Neural cell (in vitro differentiated cells): ENCODE data around the gene RSU1. TPM values are rescaled to one million over a fixed set of nuclear protein-coding genes. Genes with fewer than 3 reads are reported as not detected.

ENCODE experiments used
- H2AFZ ChIP-seq: fragments of 200-600, 300-800 bp; sonication (generic), shearing (Covaris generic); 2 replicates; pipeline ENCODE4 v1.6.0; 2014; ENCODE audit warnings: low read depth, mild to moderate bottlenecking, antibody characterized with exemption, low read length, moderate library complexity
- H3F3A ChIP-seq: fragments of 200-600 bp; shearing (Covaris generic); 2 replicates; pipeline ENCODE4 v1.6.1; 2016; ENCODE audit warnings: mild to moderate bottlenecking, moderate library complexity, mixed read lengths, antibody characterized with exemption, low read length; ENCODE audit not compliant: insufficient read depth, poor library complexity, severe bottlenecking
- H3K27ac ChIP-seq: fragments of 200-600, 300-800 bp; sonication (generic), shearing (Covaris generic); 2 replicates; pipeline ENCODE4 v1.5.1; 2014; ENCODE audit warnings: mild to moderate bottlenecking, low read length, moderate library complexity
- H3K27me3 ChIP-seq: fragments of 300-800, 200-600 bp; sonication (generic), shearing (Covaris generic); 2 replicates; pipeline ENCODE4 v1.6.0; 2014; ENCODE audit warnings: mild to moderate bottlenecking, low read depth, low read length, moderate library complexity; ENCODE audit not compliant: insufficient read depth
- H3K36me3 ChIP-seq: fragments of 300-800, 200-600 bp; sonication (generic), shearing (Covaris generic); 2 replicates; pipeline ENCODE4 v1.5.1; 2014; ENCODE audit warnings: mild to moderate bottlenecking, antibody characterized with exemption, low read length, moderate library complexity; ENCODE audit not compliant: insufficient read depth
- H3K4me2 ChIP-seq: fragments of 300-800, 200-600 bp; sonication (generic), shearing (Covaris generic); 2 replicates; pipeline ENCODE4 v1.6.0; 2014; ENCODE audit warnings: mild to moderate bottlenecking, low read length
- H3K4me3 ChIP-seq: fragments of 300-800, 200-600 bp; sonication (generic), shearing (Covaris generic); 2 replicates; pipeline ENCODE4 v1.5.1; 2014; ENCODE audit warnings: mild to moderate bottlenecking, low read length, moderate library complexity
- H3K79me2 ChIP-seq: fragments of 200-600 bp; shearing (Covaris generic); replicated peaks from 2 replicates; pipeline ENCODE4 v1.6.0; 2014; ENCODE audit warnings: mild to moderate bottlenecking, low read length, moderate library complexity; ENCODE audit not compliant: insufficient read depth
- H3K9ac ChIP-seq: fragments of 300-800, 200-600 bp; sonication (generic), shearing (Covaris generic); 2 replicates; pipeline ENCODE4 v1.6.1; 2016; ENCODE audit warnings: mild to moderate bottlenecking, low read length, mixed read lengths
- H3K9me2 ChIP-seq: fragments of 200-600 bp; shearing (Covaris generic); 2 replicates; pipeline ENCODE4 v1.6.1; 2016; ENCODE audit warnings: mild to moderate bottlenecking, low read length, mixed read lengths; ENCODE audit not compliant: insufficient read depth
- H3K9me3 ChIP-seq: fragments of 200-600, 300-800 bp; sonication (generic), shearing (Covaris generic); 2 replicates; pipeline ENCODE4 v1.6.1; 2016; ENCODE audit warnings: mild to moderate bottlenecking, mixed run types, low read length, moderate library complexity, mixed read lengths
- H4K20me1 ChIP-seq: fragments of 200-600 bp; shearing (Covaris generic); 2 replicates; pipeline ENCODE4 v1.6.1; 2016; ENCODE audit warnings: mild to moderate bottlenecking, mixed run types; ENCODE audit not compliant: insufficient read depth
- CTCF ChIP-seq: fragments of 450-650 bp; IDR thresholded peaks from 2 replicates; pipeline ENCODE4 v1.5.1; 2014; ENCODE audit warnings: antibody characterized with exemption, mild to moderate bottlenecking, moderate library complexity; ENCODE audit not compliant: poor library complexity, severe bottlenecking
- EP300 ChIP-seq: fragments of 450-650 bp; conservative IDR thresholded peaks from 2 replicates; pipeline ENCODE4 v1.6.1; 2014; ENCODE audit warnings: antibody characterized with exemption, mild to moderate bottlenecking, moderate library complexity; ENCODE audit not compliant: poor library complexity, severe bottlenecking
- EZH2 ChIP-seq: fragments of 200-600, 300-800 bp; shearing (Covaris generic), sonication (generic); IDR thresholded peaks from 2 replicates; pipeline ENCODE4 v1.6.1; 2014; ENCODE audit warnings: antibody characterized with exemption, low read length, borderline replicate concordance, mild to moderate bottlenecking; ENCODE audit not compliant: insufficient read depth, poor library complexity, severe bottlenecking
- MXI1 ChIP-seq: fragments of 450-650 bp; conservative IDR thresholded peaks from 2 replicates; pipeline ENCODE4 v1.6.1; 2014; ENCODE audit warnings: antibody characterized with exemption, mild to moderate bottlenecking; ENCODE audit not compliant: poor library complexity, severe bottlenecking
- POLR2AphosphoS5 ChIP-seq: IDR thresholded peaks from 2 replicates; pipeline ENCODE4 v1.6.1; 2012
- RAD21 ChIP-seq: fragments of 450-650 bp; conservative IDR thresholded peaks from 2 replicates; pipeline ENCODE4 v1.6.1; 2014; ENCODE audit warnings: antibody characterized with exemption, mild to moderate bottlenecking, moderate library complexity
- REST ChIP-seq: IDR thresholded peaks from 2 replicates; pipeline ENCODE4 v1.6.1; 2012; ENCODE audit warnings: borderline replicate concordance
- SMC3 ChIP-seq: fragments of 450-650 bp; conservative IDR thresholded peaks from 2 replicates; pipeline ENCODE4 v1.6.1; 2014; ENCODE audit warnings: antibody characterized with exemption, mild to moderate bottlenecking, moderate library complexity; ENCODE audit not compliant: poor library complexity
- TAF1 ChIP-seq: IDR thresholded peaks from 2 replicates; pipeline ENCODE4 v1.6.1; 2012; ENCODE audit warnings: low read depth
- polyA plus RNA-seq: library from polyadenylated mRNA; depleted of rRNA; stranded (reverse); fragments of >200 nt; gene quantifications from 2 replicates; pipeline ENCODE4 v1.2.3, GENCODE V29; 2014

RSU1 gene
- polyA plus RNA-seq, 1 donor from 2014 or later, result 18.7 TPM

DNA sequence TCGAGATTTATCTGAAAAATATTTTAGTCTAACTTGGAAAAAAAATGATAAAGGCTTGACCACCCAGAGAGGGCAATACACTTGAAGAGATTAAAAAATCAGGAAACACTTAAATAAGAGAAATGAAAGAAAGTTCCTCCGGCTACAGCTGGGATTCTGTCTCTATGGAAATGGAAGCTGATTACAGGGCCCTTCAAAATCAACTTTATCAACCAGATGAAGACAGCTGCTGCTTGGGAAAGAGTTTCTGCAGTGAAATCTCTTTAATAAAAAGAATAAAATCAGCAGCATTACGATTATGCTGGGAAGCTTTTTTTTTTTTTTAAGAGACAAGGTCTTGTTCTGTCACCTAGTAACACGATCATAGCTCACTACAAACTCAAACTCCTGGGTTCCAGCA is 4.5 kb downstream of the RSU1 start:
- H2AFZ ChIP-seq, result no peak overlapping the region
- no peaks in the 10 kb centered on the region for H3K36me3 ChIP-seq
- no peaks in the 10 kb centered on the region for H4K20me1 ChIP-seq
- H3K4me2 ChIP-seq, result no peak overlapping the region
- no peaks in the 10 kb centered on the region for H3F3A ChIP-seq
- no peak overlapping the region for H3K9ac ChIP-seq
- H3K27me3 ChIP-seq, result no peaks in the 10 kb centered on the region
- TF ChIP-seq MXI1 (no peak), RAD21 (no peak), EP300 (no peak), REST (no peak), CTCF (no peak), TAF1 (no peak), EZH2 (no peak), POLR2AphosphoS5 (no peak), SMC3 (no peak)
- H3K79me2 ChIP-seq, result peaks cover 5% of the 10 kb centered on the region
- H3K4me3 ChIP-seq, result no peak overlapping the region
- H3K9me2 ChIP-seq, result no peaks in the 10 kb centered on the region
- H3K9me3 ChIP-seq, result no peaks in the 10 kb centered on the region
- no peak overlapping the region for H3K27ac ChIP-seq

DNA sequence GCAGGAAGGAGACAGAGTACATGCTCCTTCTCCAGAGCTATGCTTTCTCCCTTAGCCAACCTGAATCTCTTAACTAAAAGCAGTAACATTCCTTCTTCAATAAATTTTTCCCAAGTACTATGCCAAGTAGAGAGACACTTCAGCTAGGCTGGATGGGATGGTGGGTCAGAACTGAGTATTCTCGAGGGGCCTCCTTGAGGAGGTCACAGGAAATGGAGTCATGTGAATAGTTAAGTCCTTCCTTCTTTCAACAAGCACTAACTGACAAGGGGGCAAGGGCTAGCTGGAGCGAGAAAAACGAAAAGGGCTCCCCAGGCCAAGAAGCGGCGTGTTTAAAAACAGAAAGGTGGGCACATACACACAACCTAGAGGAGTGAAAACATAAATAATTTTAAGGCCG is 5.5 kb downstream of the RSU1 start:
- no peaks in the 10 kb centered on the region for H4K20me1 ChIP-seq
- TF ChIP-seq SMC3 (no peak), RAD21 (no peak), REST (no peak), EP300 (no peak), POLR2AphosphoS5 (no peak), TAF1 (no peak), EZH2 (no peak)
- H3K9me3 ChIP-seq, result no peaks in the 10 kb centered on the region
- no peaks in the 10 kb centered on the region for H3K27me3 ChIP-seq
- H3K9me2 ChIP-seq, result no peaks in the 10 kb centered on the region
- no peaks in the 10 kb centered on the region for H3K36me3 ChIP-seq
- no peak overlapping the region for H3K27ac ChIP-seq
- no peak overlapping the region for H3K4me2 ChIP-seq
- H3K79me2 ChIP-seq, result peaks cover 5% of the 10 kb centered on the region
- no peak overlapping the region for H3K9ac ChIP-seq
- no peak overlapping the region for H2AFZ ChIP-seq
- H3F3A ChIP-seq, result no peaks in the 10 kb centered on the region
- H3K4me3 ChIP-seq, result no peak overlapping the region
